SU-DHL-6 (cell line): ENCODE data around the gene ZSCAN21.

Experiments used
- H2AFZ ChIP-seq: fragments of 200-600 bp; sonication (generic); 2 replicates; pipeline ENCODE4 v1.6.1; 2014; ENCODE audit warnings: low read depth, mild to moderate bottlenecking, moderate library complexity, mixed read lengths, antibody characterized with exemption, low read length; ENCODE audit not compliant: severe bottlenecking
- H3F3A ChIP-seq: fragments of 200-600 bp; shearing (Covaris generic); 2 replicates; pipeline ENCODE4 v1.6.0; 2016; ENCODE audit warnings: antibody characterized with exemption, mild to moderate bottlenecking; ENCODE audit not compliant: insufficient read depth
- H3K27ac ChIP-seq: fragments of 200-600 bp; sonication (generic); 2 replicates; pipeline ENCODE4 v1.5.1; 2016; ENCODE audit warnings: low read depth, mild to moderate bottlenecking, low read length, moderate library complexity, mixed read lengths
- H3K27me3 ChIP-seq: fragments of 200-600 bp; sonication (generic), shearing (Covaris generic); 2 replicates; pipeline ENCODE4 v1.6.0; 2014; ENCODE audit warnings: mild to moderate bottlenecking, low read length
- H3K36me3 ChIP-seq: fragments of 200-600 bp; sonication (generic); 2 replicates; pipeline ENCODE4 v1.6.1; 2014; ENCODE audit warnings: mild to moderate bottlenecking, low read length, mixed read lengths
- H3K4me2 ChIP-seq: fragments of 300-600, 200-600 bp; shearing (Covaris generic), sonication (generic); 2 replicates; pipeline ENCODE4 v1.6.0; 2014; ENCODE audit warnings: low read length, low read depth, mild to moderate bottlenecking; ENCODE audit not compliant: poor library complexity, severe bottlenecking
- H3K4me3 ChIP-seq: fragments of 200-600 bp; sonication (generic); 2 replicates; pipeline ENCODE4 v1.5.1; 2014; ENCODE audit warnings: antibody characterized with exemption, low read length, mild to moderate bottlenecking, mixed read lengths; ENCODE audit not compliant: insufficient read depth, poor library complexity, severe bottlenecking
- H3K79me2 ChIP-seq: fragments of 200-600 bp; sonication (generic); 2 replicates; pipeline ENCODE4 v1.6.1; 2014; ENCODE audit warnings: mild to moderate bottlenecking, low read length, moderate library complexity; ENCODE audit not compliant: insufficient read depth
- H3K9ac ChIP-seq: fragments of 200-600 bp; sonication (generic); 2 replicates; pipeline ENCODE4 v1.7.0; 2014; ENCODE audit warnings: mild to moderate bottlenecking, low read length
- H3K9me2 ChIP-seq: fragments of 200-600 bp; sonication (generic); replicated peaks from 2 replicates; pipeline ENCODE4 v1.6.1; 2014; ENCODE audit warnings: low read length; ENCODE audit not compliant: insufficient read depth
- H3K9me3 ChIP-seq: fragments of 200-600 bp; sonication (generic); 2 replicates; pipeline ENCODE4 v1.6.1; 2014; ENCODE audit warnings: low read length, mixed read lengths; ENCODE audit not compliant: insufficient read depth
- H4K20me1 ChIP-seq: fragments of 200-600 bp; sonication (generic); 2 replicates; pipeline ENCODE4 v1.6.1; 2014; ENCODE audit warnings: low read depth, mild to moderate bottlenecking, antibody characterized with exemption, low read length, moderate library complexity, mixed read lengths
- CTCF ChIP-seq: fragments of 200-600 bp; sonication (generic); IDR thresholded peaks from one replicate; pipeline ENCODE4 v1.5.1; 2017; ENCODE audit warnings: antibody characterized with exemption, mild to moderate bottlenecking, low read length, moderate library complexity; ENCODE audit not compliant: insufficient read depth, poor library complexity, severe bottlenecking
- EZH2phosphoT487 ChIP-seq: fragments of 200-600 bp; sonication (generic), shearing (Covaris generic); conservative IDR thresholded peaks from 2 replicates; pipeline ENCODE4 v1.6.1; 2018; ENCODE audit warnings: mild to moderate bottlenecking, antibody characterized with exemption, low read length, moderate library complexity, mixed read lengths

ZSCAN21 gene

GRCh38 chr7:100087055-100087750 is 37.6 kb downstream of the ZSCAN21 start:
- Histone ChIP-seq H3K4me3 (no peak overlapping the region), H3F3A (peaks cover 40% of the 10 kb centered on the region), H3K4me2 (no peak overlapping the region)

GRCh38 chr7:100088095-100088620 is 38.6 kb downstream of the ZSCAN21 start:
- H2AFZ ChIP-seq: peak overlapping the region; percentile 78
- peak overlapping the region; percentile 71 for H3K4me2 ChIP-seq
- H3K36me3 ChIP-seq: peaks cover 18% of the 10 kb centered on the region; the same call in 1 of the 2 replicates
- H3K9ac ChIP-seq: peak overlapping the region; percentile 93
- H3K4me3 ChIP-seq: peak overlapping the region; percentile 87
- peaks cover 43% of the 10 kb centered on the region for H3F3A ChIP-seq
- H3K27me3 ChIP-seq: no peaks in the 10 kb centered on the region; the same call in 1 of the 2 replicates
- no peaks in the 10 kb centered on the region for H3K9me3 ChIP-seq
- no peak for TF ChIP-seq CTCF
- no peak for TF ChIP-seq EZH2phosphoT487
- H3K79me2 ChIP-seq: peaks cover 8% of the 10 kb centered on the region; the same call in 1 of the 2 replicates
- peak overlapping the region; percentile 76 for H3K27ac ChIP-seq
- no peaks in the 10 kb centered on the region for H4K20me1 ChIP-seq
- no peaks in the 10 kb centered on the region for H3K9me2 ChIP-seq

More at GRCh38 chr7:100087055-100087750, 37.6 kb downstream of the ZSCAN21 start:
- Histone ChIP-seq H3K27ac (no peak overlapping the region), H3K9ac (no peak overlapping the region), H3K79me2 (peaks cover 8% of the 10 kb centered on the region; the same call in 1 of the 2 replicates), H3K9me2 (no peaks in the 10 kb centered on the region), H3K9me3 (no peaks in the 10 kb centered on the region), H2AFZ (no peak overlapping the region), H4K20me1 (no peaks in the 10 kb centered on the region), H3K36me3 (peaks cover 10% of the 10 kb centered on the region; the same call in 1 of the 2 replicates), H3K27me3 (no peaks in the 10 kb centered on the region; the same call in 1 of the 2 replicates)
- TF ChIP-seq CTCF: no peak
- TF ChIP-seq EZH2phosphoT487: no peak

GRCh38 chr7:100088621-100089457 is 39.3 kb downstream of the ZSCAN21 start, which contains the start of gene COPS6:
Gene COPS6 (plus strand): TSS chr7:100088969. CDS start chr7:100088991, 22 bp downstream.
- peak within 1 kb of the TSS; percentile 78 for H2AFZ ChIP-seq
- peak within 1 kb of the TSS; percentile 76 for H3K27ac ChIP-seq
- TF ChIP-seq EZH2phosphoT487: no peak
- no peak for TF ChIP-seq CTCF
- H3K9ac ChIP-seq: peak within 1 kb of the TSS; percentile 93
- no peaks in the 10 kb centered on the region for H3K9me3 ChIP-seq
- peak within 1 kb of the TSS; percentile 71 for H3K4me2 ChIP-seq
- H4K20me1 ChIP-seq: no peaks in the 10 kb centered on the region
- peaks cover 43% of the 10 kb centered on the region for H3F3A ChIP-seq
- H3K36me3 ChIP-seq: peaks cover 23% of the 10 kb centered on the region; the same call in 1 of the 2 replicates
- no peaks in the 10 kb centered on the region; the same call in 1 of the 2 replicates for H3K27me3 ChIP-seq
- H3K4me3 ChIP-seq: peak within 1 kb of the TSS; percentile 87
- no peaks in the 10 kb centered on the region for H3K9me2 ChIP-seq
- H3K79me2 ChIP-seq: peaks cover 8% of the 10 kb centered on the region; the same call in 1 of the 2 replicates
